HG03432 (cell line): ENCODE results near the gene DNAH5.

ENCODE experiments used
- ATAC-seq: cut with Tn5 transposase; IDR thresholded peaks from one replicate; pipeline ENCODE4 v1.9.1; 2021; ENCODE audit warnings: mild to moderate bottlenecking, moderate library complexity; ENCODE audit not compliant: unreplicated experiment

Gene DNAH5

GRCh38 chr5:13643734-13644133 lies 300.8 kb downstream of the DNAH5 start:
- ATAC-seq = no peak

DNA sequence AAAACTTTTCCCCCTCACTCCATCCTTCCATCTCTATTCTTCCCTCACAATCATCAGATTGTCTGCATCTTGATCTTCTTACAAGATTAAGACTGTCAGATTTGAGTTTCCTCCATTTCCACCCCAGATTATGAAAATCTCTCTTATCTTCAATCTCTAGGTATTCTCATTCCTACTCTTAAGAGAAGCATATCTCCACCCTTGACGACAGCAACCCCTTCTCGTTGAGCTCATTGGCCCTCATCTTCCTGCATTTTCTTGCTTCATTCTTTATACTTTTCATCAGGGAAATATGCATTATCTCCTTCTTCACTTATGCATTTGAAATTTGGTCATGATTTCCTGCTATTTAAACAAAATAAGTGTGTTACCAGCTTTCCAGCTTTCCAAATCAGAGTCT lies 301.3 kb downstream of the DNAH5 start:
- ATAC-seq = no peak
